ENCODE data around the gene ZFP36.
"Not testable (repeated sequence)": the region's sequence is repeated elsewhere in the genome, so short reads cannot be mapped to it uniquely, and the experiment has no call there.

The ZFP36 gene

GRCh38 chr19:39448271-39448670, 41.6 kb downstream of the ZFP36 start:
- DNase-seq, result no peak

GRCh38 chr19:39449116-39449797, 42.6 kb downstream of the ZFP36 start:
- DNase-seq, result no peak

- DNase-seq, result not testable (repeated sequence)
These were observed 44.6 kb downstream of the ZFP36 start for GRCh38 chr19:39451257-39451656.

All from CD4-positive, alpha-beta T cell treated with Interleukin-12 subunit alpha and Interleukin-12 subunit beta, for 1 hour (primary cell).